ENCODE results near the gene FASTKD3.

GRCh38 chr5:7849681-7850394 lies 19.0 kb downstream of the FASTKD3 start:
- TF ChIP-seq CTCF (IDR thresholded peaks at IDR 0.05 in 2 of 3, conservative IDR thresholded peaks at IDR 0.05 in 1 of 3; ENCODE audit: control insufficient read depth in 2 of 3, extremely low read depth in 1 of 3, insufficient read depth in 1 of 3, low read depth in 3 of 3, low read length in 3 of 3) (no peak), SKIL (IDR thresholded peaks at IDR 0.05; ENCODE audit: low read depth, poor library complexity, severe bottlenecking) (no peak), POLR2AphosphoS5 (IDR thresholded peaks at IDR 0.05; ENCODE audit: low read length) (no peak), SUZ12 (IDR thresholded peaks at IDR 0.05; ENCODE audit: unreplicated experiment) (peak; percentile 66), POLR2A (IDR thresholded peaks at IDR 0.05; ENCODE audit: low read depth, low read length) (no peak), DPF2 (IDR thresholded peaks at IDR 0.05) (no peak), TCF12 (IDR thresholded peaks at IDR 0.05; ENCODE audit: low read depth, low read length) (no peak), MYC (IDR thresholded peaks at IDR 0.05; ENCODE audit: insufficient read depth, insufficient read length, insufficient replicate concordance, low read length, severe bottlenecking) (no peak)
